EH (cell line): ENCODE data around the gene ANKRD39.

ENCODE experiments used
- DNase-seq: peaks from one replicate; pipeline ENCODE4 v3.0.0-alpha.2; 2015; ENCODE audit warnings: low read depth

Gene ANKRD39

DNA sequence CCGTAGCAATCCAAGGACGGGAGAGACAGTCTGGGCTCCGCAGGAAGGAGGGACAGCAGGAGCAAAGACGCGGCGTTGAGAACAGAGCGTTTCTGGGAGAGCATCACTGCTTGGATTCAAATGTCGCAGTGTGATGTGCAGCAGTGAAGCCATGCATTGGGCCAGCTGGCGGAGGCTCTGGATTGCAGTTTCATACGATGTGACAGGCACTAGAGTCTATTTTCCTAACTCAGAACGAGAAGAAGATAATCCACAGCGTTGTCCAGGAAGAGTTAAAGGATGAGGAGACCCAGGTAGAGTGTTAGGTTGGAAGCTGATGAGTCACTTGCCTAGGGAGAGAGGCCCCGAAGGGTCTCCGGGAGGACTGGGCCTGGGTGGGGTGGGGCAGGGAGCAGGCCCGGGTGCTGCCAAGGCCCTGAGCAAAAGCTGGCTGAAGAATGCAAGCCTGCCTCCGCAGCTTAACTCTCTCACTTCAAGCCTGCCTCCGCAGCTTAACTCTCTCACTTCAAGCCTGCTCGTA lies 29.7 kb upstream of the ANKRD39 start:
- peak; percentile 14 for DNase-seq

DNA sequence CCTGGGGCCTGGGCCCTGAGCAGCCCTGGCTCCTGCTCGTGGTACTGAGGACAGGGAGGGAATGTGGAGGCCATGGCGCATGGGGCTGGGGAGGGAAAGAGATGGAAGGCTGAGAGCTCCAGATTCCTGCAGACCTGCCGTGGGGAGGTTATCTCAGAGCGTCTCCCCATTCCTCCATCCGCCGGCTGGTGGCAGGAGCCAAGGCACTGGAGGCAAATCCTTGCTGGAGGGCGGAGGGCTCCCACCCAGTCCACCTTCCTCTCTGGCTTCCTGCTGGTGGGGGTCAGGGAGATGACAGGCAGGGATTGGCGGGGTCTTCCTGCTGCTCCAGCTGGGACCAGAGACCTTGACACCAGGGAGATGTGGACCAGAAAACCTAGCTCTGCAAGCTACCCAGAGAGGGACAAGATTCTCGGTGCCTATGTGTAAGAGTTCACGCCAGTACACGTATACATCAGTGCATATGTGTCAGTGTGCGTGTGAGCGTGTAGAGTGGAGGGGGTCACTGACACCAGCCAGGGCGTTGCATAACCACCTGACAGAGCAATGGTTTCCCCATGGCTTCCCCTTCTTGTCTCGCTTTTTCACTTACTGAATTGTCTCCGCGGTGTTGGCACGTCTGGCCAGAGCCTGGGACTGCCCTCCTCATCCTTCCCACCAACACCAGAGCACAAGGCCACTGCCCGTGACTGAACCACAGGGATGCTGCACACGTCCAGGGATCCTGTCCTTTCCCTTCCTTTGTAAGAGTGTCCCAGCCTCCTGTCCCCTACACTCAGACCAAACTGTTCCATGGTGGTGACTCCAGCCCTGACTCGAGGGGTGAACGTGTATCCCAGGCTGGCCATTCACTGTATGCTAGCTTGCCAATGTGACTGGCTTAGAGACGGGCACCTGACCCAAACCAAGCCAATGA lies 27.9 kb upstream of the ANKRD39 start:
- no peak for DNase-seq

DNA sequence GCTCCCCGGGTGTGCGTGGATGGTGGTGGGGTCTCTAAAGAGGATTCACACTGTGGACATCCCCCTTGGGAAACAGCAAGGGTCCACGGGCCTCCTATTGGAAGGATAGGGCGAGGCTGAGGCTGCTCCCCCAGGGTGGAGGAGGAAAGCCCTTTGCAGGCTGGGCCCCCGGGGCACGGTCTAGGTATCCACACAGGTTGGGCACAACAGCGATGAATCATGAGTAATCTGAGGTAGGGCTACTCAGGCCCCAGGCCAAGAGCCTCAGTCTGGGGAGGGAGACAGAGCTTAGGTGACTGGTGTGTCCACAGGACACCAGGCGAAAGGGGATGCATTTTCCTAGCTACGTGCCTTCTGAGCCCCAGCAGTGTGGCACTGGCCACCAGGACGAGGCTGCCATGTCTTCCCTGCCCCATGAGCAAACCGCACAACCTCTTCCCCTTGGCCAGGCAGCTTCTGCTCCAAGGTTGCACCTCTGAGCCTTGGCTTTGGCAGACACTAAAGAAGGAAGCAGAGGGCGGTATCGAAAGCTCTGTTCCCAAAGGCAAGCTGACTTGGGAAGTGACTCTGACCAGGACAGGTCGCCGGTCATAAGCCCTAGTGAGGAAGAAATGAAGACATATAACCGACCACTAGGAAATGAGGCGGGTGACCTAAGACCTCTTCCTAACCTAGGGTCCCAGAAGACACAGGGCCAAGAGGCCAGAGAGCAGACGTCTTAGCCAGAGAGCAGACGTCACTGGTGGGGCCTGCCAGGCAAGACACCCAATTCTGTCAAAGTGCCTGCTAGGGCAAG lies 26.7 kb upstream of the ANKRD39 start:
- DNase-seq, result no peak

- no peak for DNase-seq
These were observed 25.5 kb upstream of the ANKRD39 start for GRCh38 chr2:96883306-96883705.

- no peak for DNase-seq
These were observed 25.1 kb upstream of the ANKRD39 start for GRCh38 chr2:96882906-96883305.

DNA sequence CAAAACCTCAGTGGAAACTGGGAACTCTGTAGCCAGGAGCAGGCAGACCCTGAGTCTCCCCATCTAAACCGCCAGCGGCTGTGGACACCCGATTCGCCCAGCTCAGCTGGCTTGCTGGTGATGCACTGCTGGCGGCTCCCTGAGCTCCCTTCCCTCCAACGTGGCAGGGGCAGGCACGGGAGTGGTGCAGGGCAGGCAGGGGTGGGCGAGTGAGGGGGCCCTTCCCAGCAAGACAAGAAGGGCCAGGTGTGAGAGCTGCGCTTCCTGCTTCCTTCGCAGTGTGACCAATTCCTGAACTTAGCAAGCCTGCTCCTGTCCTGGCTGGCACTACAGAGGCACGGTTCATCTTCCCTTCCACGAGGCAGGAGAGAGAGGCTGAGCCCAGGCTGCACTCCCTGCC lies 24.4 kb upstream of the ANKRD39 start:
- DNase-seq, result no peak

- DNase-seq, result no peak
These were observed 23.8 kb upstream of the ANKRD39 start for GRCh38 chr2:96881349-96882195.

GRCh38 chr2:96880891-96881273 lies 23.1 kb upstream of the ANKRD39 start:
- no peak for DNase-seq

- no peak for DNase-seq
These were observed 21.8 kb upstream of the ANKRD39 start for GRCh38 chr2:96879545-96880040.

- no peak for DNase-seq
These were observed 21.2 kb upstream of the ANKRD39 start for GRCh38 chr2:96878796-96879544.

DNA sequence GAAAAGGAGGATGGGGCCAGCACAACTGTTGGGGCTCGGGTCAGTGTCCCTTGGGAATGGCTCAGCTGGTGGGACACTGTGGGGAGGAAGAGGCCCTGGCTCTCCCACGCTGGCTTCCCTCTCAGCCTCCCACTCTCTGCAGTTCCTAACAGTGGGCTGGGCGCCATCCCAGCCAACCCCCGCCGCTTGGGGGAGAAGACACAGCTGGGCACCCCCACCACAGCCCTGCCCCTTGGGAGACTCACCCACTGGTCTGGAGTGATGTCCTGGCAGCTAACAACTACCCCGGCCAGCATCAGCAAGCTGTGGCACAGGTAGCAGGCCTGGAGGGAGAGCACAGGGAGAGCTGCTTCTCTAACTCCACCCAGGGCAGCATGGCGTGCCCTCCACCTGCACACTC lies 20.4 kb upstream of the ANKRD39 start:
- no peak for DNase-seq

GRCh38 chr2:96877631-96878092 lies 19.8 kb upstream of the ANKRD39 start:
- DNase-seq, result no peak

- DNase-seq, result no peak
These were observed 19.2 kb upstream of the ANKRD39 start for GRCh38 chr2:96877042-96877451.

- DNase-seq, result no peak
These were observed 18.6 kb upstream of the ANKRD39 start for GRCh38 chr2:96876269-96877041.

DNA sequence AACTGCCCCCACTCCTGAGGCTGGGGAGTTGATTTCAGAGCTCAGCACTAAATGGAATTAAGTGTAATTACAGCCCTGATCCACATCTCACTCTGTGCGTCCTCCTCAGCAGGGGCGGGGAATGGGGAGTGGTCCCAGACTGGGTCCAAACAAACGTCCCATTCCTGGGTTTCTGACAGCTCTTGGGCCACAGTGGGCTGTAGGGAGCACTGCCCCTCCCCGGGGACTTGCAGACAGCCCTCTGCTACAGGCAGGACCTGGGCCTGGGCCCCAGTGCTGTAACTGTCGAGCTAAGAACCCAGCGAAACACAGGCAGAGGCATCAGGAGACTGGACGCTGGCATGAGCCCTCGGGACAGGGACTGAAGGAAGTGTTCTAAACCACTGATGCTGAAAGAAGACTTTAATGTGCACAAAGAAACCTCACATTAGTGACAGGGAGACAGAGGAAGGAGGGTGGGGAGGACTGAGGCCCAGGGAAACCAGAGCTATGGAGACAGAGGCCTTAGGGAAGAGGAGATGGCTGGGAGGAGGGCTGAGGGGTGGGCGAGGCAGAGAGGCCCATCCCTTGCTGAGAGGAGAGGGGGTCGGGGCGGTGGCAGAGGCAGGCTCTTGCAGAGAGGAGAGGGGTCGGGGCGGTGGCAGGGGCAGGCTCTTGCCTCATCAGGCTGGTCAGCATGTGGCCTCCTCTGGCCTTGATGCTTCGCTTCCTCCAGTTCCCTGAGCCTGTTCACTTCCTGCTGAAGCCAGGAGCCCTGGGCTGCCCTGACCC lies 17.9 kb upstream of the ANKRD39 start:
- no peak for DNase-seq

- DNase-seq, result no peak
These were observed 16.5 kb upstream of the ANKRD39 start for GRCh38 chr2:96874198-96874831.

DNA sequence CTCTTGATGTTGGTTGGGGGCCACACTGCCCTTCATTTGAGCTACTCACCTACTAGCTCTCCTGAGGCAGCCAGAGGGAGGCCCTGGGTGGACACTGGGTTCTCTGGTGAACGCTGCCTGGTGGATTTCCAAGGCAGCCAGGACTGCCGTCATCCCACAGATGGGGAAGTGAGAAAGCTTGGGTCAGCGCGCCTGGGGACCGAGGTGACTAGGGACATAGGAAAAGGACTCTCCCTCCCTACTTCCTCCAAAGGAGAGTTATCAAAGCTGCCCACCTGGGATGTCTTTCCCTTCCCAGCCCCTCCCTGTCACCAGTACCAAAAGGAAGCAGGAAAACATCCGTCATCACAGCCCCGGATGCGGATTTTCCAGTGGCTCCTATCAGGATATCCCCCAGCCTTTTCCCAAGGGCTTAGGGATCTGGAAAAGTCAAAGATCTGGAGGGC lies 15.9 kb upstream of the ANKRD39 start:
- DNase-seq, result no peak

GRCh38 chr2:96872591-96873349 lies 15.0 kb upstream of the ANKRD39 start:
- DNase-seq, result no peak
